K562 (cell line): ENCODE results near the gene CREB3L1. TPM values are rescaled to one million over a fixed set of nuclear protein-coding genes. Genes with fewer than 3 reads are reported as not detected.

Experiments
- CHD7 ChIP-seq: fragments of 200-600 bp; sonication (generic); IDR thresholded peaks from one replicate; pipeline ENCODE4 v1.6.1; 2012; ENCODE audit warnings: mild to moderate bottlenecking, low read depth, low read length, inconsistent platforms
- FOXJ3 ChIP-seq: sonication (generic); formaldehyde crosslinking; IDR thresholded peaks from 2 replicates; pipeline ENCODE4 v1.4.0; 2020; ENCODE audit warnings: mild to moderate bottlenecking, missing genetic modification reagents
- GATA2 ChIP-seq: sonication (generic); formaldehyde crosslinking; IDR thresholded peaks from 2 replicates; pipeline ENCODE4 v1.4.0; 2020; ENCODE audit warnings: mild to moderate bottlenecking, missing genetic modification reagents
- KDM2B ChIP-seq: fragments of 250-450 bp; sonication (Bioruptor Pico); IDR thresholded peaks from 2 replicates; pipeline ENCODE4 v1.8.0; 2021; ENCODE audit warnings: mild to moderate bottlenecking, moderate library complexity
- MTA3 ChIP-seq: fragments of 450-650 bp; formaldehyde crosslinking; IDR thresholded peaks from 2 replicates; pipeline ENCODE4 v1.6.1; 2017; ENCODE audit warnings: mild to moderate bottlenecking, borderline replicate concordance
- MTF1 ChIP-seq: fragments of 250-450 bp; sonication (Bioruptor Pico); IDR thresholded peaks from 2 replicates; pipeline ENCODE4 v1.9.0; 2021; ENCODE audit warnings: moderate library complexity, mild to moderate bottlenecking, inconsistent platforms, borderline replicate concordance
- RAD21 ChIP-seq, 2 experiments: fragments of 250-450 bp in 1 of 2; fragments of 450-650 bp in 1 of 2; sonication (Bioruptor Pico) in 1 of 2; formaldehyde crosslinking in 1 of 2; IDR thresholded peaks in 1 of 2; conservative IDR thresholded peaks in 1 of 2; 2 replicates each; pipeline versions ENCODE4 v1.4.0 to v1.8.0; 2020 to 2022; ENCODE audit warnings: mild to moderate bottlenecking in 2 of 2, moderate library complexity in 1 of 2
- SIRT6 ChIP-seq: IDR thresholded peaks from one replicate; pipeline ENCODE4 v1.6.1; 2012; ENCODE audit warnings: low read depth, mild to moderate bottlenecking, control low read depth, inconsistent platforms, low read length, moderate library complexity
- ZBTB11 ChIP-seq, 3 experiments: fragments of 200-800 bp in 1 of 3; fragments of 250-450 bp in 1 of 3; fragments of 450-650 bp in 1 of 3; sonication (Bioruptor Pico) in 1 of 3; sonication (Bioruptor generic) in 1 of 3; formaldehyde crosslinking in 1 of 3; IDR thresholded peaks; 2 replicates each; pipeline versions ENCODE4 v1.6.1 to v1.8.0; 2016 to 2022; ENCODE audit warnings: mild to moderate bottlenecking in 2 of 3, missing genetic modification characterization in 2 of 3, missing compliant biosample characterization in 1 of 3, moderate library complexity in 1 of 3
- ZNF764 ChIP-seq: fragments of 250-450 bp; sonication (Bioruptor Pico); IDR thresholded peaks from 2 replicates; pipeline ENCODE4 v1.4.0; 2020; ENCODE audit warnings: low read depth, mild to moderate bottlenecking, moderate library complexity
- polyA plus RNA-seq, 8 experiments: library from polyadenylated mRNA; depleted of rRNA in 4 of 8; stranded (reverse) in 5 of 8; unstranded in 3 of 8; fragments of >200 nt; fragmentation: Nextera tagmentation in 2 of 8; fragmentation: Illumina TruSeq in 1 of 8; extraction: Ambion mirVana in 2 of 8; extraction: Trizol in 1 of 8; gene quantifications; 2 replicates each; pipeline versions ENCODE4 v1.2.1 to v1.2.3, GENCODE V29; 2011 to 2014; ENCODE audit warnings: inconsistent platforms in 1 of 8, missing spikeins in 1 of 8
- total RNA-seq, 7 experiments: library from RNA; depleted of rRNA in 6 of 7; stranded (reverse); fragments of >200 nt in 6 of 7; fragmentation: Illumina TruSeq in 2 of 7; extraction: Trizol in 2 of 7; gene quantifications; 2 replicates each; pipeline versions ENCODE4 v1.2.1 to v1.2.3, GENCODE V29; 2011 to 2021; ENCODE audit warnings: low replicate concordance in 1 of 7

The CREB3L1 gene
- total and polyA plus RNA-seq, 9 of the 15 experiments (the other 6 are each of a cell fraction or from before 2014, with no cell fraction given) = 1.2 to 27.6 (median 3.7) TPM

- TF ChIP-seq FOXJ3 (CRISPR knock-in tag) = peak; percentile 53; the same call in 1 of the 2 replicates
- TF ChIP-seq CHD7 = no peak
- no peak; a peak in 2 of 4 replicates for TF ChIP-seq RAD21 (CRISPR knock-in tag; conservative IDR thresholded peaks at IDR 0.05 in 1 of 2, IDR thresholded peaks at IDR 0.05 in 1 of 2)
- no peak for TF ChIP-seq KDM2B (CRISPR knock-in tag)
- peak; percentile 81; the same call in 1 of the 2 replicates for TF ChIP-seq MTA3
- TF ChIP-seq ZBTB11 (CRISPR knock-in tag; IDR thresholded peaks at IDR 0.05) = peak in 1 of 3 experiments; percentile 68; a peak in 2 of 6 replicates
- no peak for TF ChIP-seq SIRT6
- 0 out of 2 replicates have a peak, but pooled peaks have one; percentile 40 for TF ChIP-seq MTF1 (CRISPR knock-in tag)
- TF ChIP-seq ZNF764 (CRISPR knock-in tag) = no peak
- TF ChIP-seq GATA2 (CRISPR knock-in tag) = peak; percentile 88
Measured at GRCh38 chr11:46242952-46243795, 34.3 kb upstream of the CREB3L1 start (continued).
